Ovary (tissue), 9 donors: ENCODE results near the gene NKX6-2. TPM values are rescaled to one million over a fixed set of nuclear protein-coding genes. Genes with fewer than 3 reads are reported as not detected.

Experiments
- DNase-seq, 5 donors: peaks; one replicate each; pipeline ENCODE4 v3.0.0-alpha.2; 2019 to 2020
- H3K27ac ChIP-seq, 2 donors: fragments of 200-600 bp; one replicate each; pipeline versions ENCODE4 v1.5.1 to v1.8.0; 2019 to 2022
- H3K27me3 ChIP-seq: fragments of 200-600 bp; one replicate; pipeline ENCODE4 v1.8.0; 2022
- H3K36me3 ChIP-seq: fragments of 200-600 bp; sonication (generic); one replicate; pipeline ENCODE4 v1.5.1; 2019
- H3K4me1 ChIP-seq: one replicate; pipeline ENCODE4 v1.8.1; 2013; ENCODE audit warnings: mild to moderate bottlenecking, moderate library complexity; ENCODE audit not compliant: insufficient read depth
- H3K4me3 ChIP-seq: fragments of 200-600 bp; sonication (generic); one replicate; pipeline ENCODE4 v1.5.1; 2017
- H3K9me3 ChIP-seq, 2 donors: fragments of 200-600 bp in 1 of 2; sonication (generic) in 1 of 2; one replicate each; pipeline versions ENCODE4 v1.5.1 to v1.8.1; 2013 to 2019; ENCODE audit warnings: mild to moderate bottlenecking in 1 of 2, moderate library complexity in 1 of 2
- EP300 ChIP-seq: sonication (generic); formaldehyde crosslinking; IDR thresholded peaks from one replicate; pipeline ENCODE4 v1.6.1; 2017; ENCODE audit warnings: antibody characterized with exemption
- POLR2A ChIP-seq: fragments of 450-650 bp; IDR thresholded peaks from one replicate; pipeline ENCODE4 v1.6.1; 2017; ENCODE audit warnings: antibody characterized with exemption, mild to moderate bottlenecking, moderate library complexity
- WGBS, 3 donors: extraction: QIAGEN DNeasy Blood & Tissue Kit in 1 of 3; methylation state at CpG; one replicate each; pipeline versions ENCODE4 v1.1.5 to v1.1.7; 2013 to 2017; 5-methylcytosine and 5-hydroxymethylcytosine counted together
- intact Hi-C, 4 donors: fragments of 100-400 bp; cut with DNase I; formaldehyde crosslinking; loops; one replicate each; pipeline versions ENCODE4 v1.11.0 to v1.15.1; 2022 to 2023
- polyA plus RNA-seq, 2 donors: library from polyadenylated mRNA; stranded (reverse); fragments of 200-250 nt in 1 of 2; fragments of 350-450 nt in 1 of 2; fragmentation: Illumina TruSeq in 1 of 2; extraction: RNeasy Lipid Tissue Mini Kit (QIAGEN cat#74804) in 1 of 2; gene quantifications; one replicate each; pipeline ENCODE4 v1.2.3, GENCODE V29; 2013 to 2014
- total RNA-seq, 7 donors: library from RNA; depleted of rRNA in 2 of 7; stranded (reverse); fragments of >200 nt in 2 of 7; fragmentation: NEBNext Ultra II Directional in 3 of 7; extraction: Animal tissue kit (Norgen Biotek cat#: 25700) in 3 of 7; gene quantifications; one replicate each; pipeline versions ENCODE4 v1.1.0 to v1.2.4, GENCODE V29; 2016 to 2023
- TF ChIP-seq, protein P1 (sequence below), 3 donors: fragments of 450-650 bp in 2 of 3; fragments of 200-600 bp in 1 of 3; IDR thresholded peaks; one replicate each; pipeline versions ENCODE4 v1.5.1 to v1.8.0; 2016 to 2022; ENCODE audit warnings: antibody characterized with exemption in 3 of 3, mild to moderate bottlenecking in 1 of 3
- donor health status: DM: no; HTN: no; CAD: no; lungs with moderate emphysema.
- donor health status: DM: no; HTN: no; CAD: no.
- donor health status: Bipolar disorder and iron deficiency.
- donor health status: DM: yes; HTN: yes; CAD: no.
- donor health status: DM: no; HTN: no; CAD: no.
- donor health status: DM: yes; HTN: yes; CAD: no.

Gene NKX6-2
- total and polyA plus RNA-seq, 9 donors, result not detected

DNA sequence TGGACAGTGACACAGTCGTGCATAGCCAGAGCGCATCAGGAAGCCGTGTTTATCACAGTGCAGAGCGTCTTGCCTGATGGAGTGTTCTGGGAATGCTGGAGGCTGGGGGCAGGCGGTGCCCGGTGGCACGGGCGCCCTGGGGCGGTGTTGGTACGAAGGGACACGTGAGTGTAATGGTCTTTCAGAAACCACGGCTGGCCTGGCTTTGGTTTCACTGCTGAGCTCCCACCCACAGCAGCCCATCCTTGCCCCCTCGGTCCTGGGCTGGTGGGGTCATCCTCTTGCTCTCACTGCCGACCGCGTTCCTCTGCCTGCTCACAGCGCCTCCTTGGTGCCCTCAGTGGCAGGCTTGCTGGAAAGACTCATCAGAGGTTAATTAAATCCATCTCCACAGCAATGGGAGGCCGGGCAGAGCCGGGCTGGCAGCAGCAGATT, 50.6 kb downstream of the NKX6-2 start:
- H3K4me3 ChIP-seq, result no peak overlapping the region
- no peaks in the 10 kb centered on the region for H3K9me3 ChIP-seq
- TF ChIP-seq, protein P1, sequence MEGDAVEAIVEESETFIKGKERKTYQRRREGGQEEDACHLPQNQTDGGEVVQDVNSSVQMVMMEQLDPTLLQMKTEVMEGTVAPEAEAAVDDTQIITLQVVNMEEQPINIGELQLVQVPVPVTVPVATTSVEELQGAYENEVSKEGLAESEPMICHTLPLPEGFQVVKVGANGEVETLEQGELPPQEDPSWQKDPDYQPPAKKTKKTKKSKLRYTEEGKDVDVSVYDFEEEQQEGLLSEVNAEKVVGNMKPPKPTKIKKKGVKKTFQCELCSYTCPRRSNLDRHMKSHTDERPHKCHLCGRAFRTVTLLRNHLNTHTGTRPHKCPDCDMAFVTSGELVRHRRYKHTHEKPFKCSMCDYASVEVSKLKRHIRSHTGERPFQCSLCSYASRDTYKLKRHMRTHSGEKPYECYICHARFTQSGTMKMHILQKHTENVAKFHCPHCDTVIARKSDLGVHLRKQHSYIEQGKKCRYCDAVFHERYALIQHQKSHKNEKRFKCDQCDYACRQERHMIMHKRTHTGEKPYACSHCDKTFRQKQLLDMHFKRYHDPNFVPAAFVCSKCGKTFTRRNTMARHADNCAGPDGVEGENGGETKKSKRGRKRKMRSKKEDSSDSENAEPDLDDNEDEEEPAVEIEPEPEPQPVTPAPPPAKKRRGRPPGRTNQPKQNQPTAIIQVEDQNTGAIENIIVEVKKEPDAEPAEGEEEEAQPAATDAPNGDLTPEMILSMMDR (IDR thresholded peaks at IDR 0.05), result no peak
- TF ChIP-seq EP300, result no peak
- TF ChIP-seq POLR2A, result no peak
- DNase-seq, result no peak
- no peak overlapping the region for H3K27ac ChIP-seq
- H3K27me3 ChIP-seq, result no peaks in the 10 kb centered on the region
- no peaks in the 10 kb centered on the region for H3K36me3 ChIP-seq
- intact Hi-C loops, result no loop called here
- WGBS, 3 donors, result 88 to 91% (median 88%) methylated on average over 19 of the region's 19 CpGs
- no peaks in the 10 kb centered on the region for H3K4me1 ChIP-seq

DNA sequence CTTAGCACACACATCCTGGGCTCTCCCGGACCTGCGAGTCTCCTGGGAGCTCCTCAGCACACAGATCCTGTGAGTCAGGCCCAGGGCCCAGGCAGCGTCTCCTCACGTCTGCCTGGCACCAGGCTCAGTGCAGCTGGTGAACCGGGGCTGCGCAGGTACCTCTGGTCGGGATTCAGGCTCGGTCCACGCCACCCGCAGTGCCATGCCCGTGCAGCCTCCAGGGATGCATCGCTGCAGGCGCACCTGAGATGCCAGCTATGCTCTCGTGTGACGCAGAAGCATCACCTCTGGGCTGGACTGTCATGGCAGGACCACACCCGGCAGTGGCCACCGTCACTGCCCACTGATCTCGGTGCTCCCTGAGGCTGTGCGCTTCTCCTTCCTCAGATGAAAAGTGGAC, 52.0 kb downstream of the NKX6-2 start:
- Histone ChIP-seq H3K27ac (no peak overlapping the region), H3K4me1 (no peaks in the 10 kb centered on the region), H3K9me3 (no peaks in the 10 kb centered on the region), H3K36me3 (no peaks in the 10 kb centered on the region), H3K27me3 (no peaks in the 10 kb centered on the region), H3K4me3 (no peak overlapping the region)
- intact Hi-C loops, result no loop called here
- no peak for TF ChIP-seq POLR2A
- TF ChIP-seq, protein P1 (IDR thresholded peaks at IDR 0.05), result no peak
- no peak for TF ChIP-seq EP300
- WGBS, 3 donors, result 93 to 95% (median 95%) methylated on average over 19 of the region's 19 CpGs
- no peak for DNase-seq

Other genes starting within 250 kb of the NKX6-2 start
- 10 to 100 TPM; 19.8 to 41.2 (median 35.3) TPM for gene INPP5A, start 248.4 kb downstream of the NKX6-2 start, total RNA-seq
- gene INPP5A, start 248.4 kb downstream of the NKX6-2 start, polyA plus RNA-seq, result 10 to 100 TPM; 20.2 to 41.2 TPM
- gene CFAP46, start 156.4 kb upstream of the NKX6-2 start, total RNA-seq, result 10 to 100 TPM in 1 of 7 donors, 1 to 10 TPM in 4, under 1 TPM in 1, not detected in 1; 0.56 to 22.4 (median 1.9) TPM
- gene CFAP46, start 156.4 kb upstream of the NKX6-2 start, polyA plus RNA-seq, result under 1 TPM; 0.50 to 0.68 TPM